Stimulated activated CD4-positive, alpha-beta T cell treated with anti-CD3 and anti-CD28 coated beads, Interleukin-15, amount 100 ng/mL, for 1 hour (primary cell): ENCODE results near the gene DDIT4.
A peak's percentile ranks its signal among the peaks of the same experiment; 100 is the strongest.
"Not testable (repeated sequence)": the region's sequence is repeated elsewhere in the genome, so short reads cannot be mapped to it uniquely, and the experiment has no call there.

ENCODE experiments used
- DNase-seq, 2 donors: peaks; one replicate each; pipeline ENCODE4 v3.0.0-alpha.2; 2020; ENCODE audit warnings: low read depth in 1 of 2, low spot score in 1 of 2

The DDIT4 gene

DNA sequence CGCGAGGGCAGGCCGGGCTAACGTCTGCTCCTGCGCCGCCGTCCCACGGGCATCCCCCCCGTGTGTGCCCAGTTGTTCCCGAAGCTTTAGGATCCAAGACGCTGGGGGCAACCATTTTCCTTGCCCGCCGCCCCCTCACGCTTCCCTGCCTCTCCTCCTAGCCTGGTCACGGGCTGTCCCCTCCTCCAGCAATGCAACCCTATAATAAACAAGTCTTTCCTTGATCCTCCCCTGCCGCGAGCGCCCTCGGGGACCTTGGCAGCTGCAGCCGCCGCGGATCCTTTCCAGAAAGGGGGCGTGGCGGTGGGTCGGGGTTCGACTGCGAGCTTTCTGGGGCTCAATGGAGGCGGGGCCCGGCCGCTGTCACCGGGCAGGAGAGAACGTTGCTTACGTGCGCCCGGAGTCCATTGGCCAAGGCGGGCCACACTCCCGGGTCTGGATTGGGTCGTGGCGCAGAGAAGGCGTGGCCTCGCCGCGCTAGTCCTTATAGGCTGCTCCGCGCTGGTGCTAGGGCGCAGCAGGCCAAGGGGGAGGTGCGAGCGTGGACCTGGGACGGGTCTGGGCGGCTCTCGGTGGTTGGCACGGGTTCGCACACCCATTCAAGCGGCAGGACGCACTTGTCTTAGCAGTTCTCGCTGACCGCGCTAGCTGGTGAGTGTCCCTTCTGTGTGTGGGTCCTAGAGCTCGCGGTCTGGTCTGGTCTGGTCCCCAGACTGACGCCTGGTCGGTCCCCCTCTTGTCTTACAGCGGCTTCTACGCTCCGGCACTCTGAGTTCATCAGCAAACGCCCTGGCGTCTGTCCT is at the start of gene DDIT4:
DDIT4 (plus strand) TSS at position 515 of the 803 bp plus-strand sequence. CDS start 293 bp downstream, outside the sequence.
- peak; percentile 94 to 95 for DNase-seq

- DNase-seq = not testable (repeated sequence)
Observed at GRCh38 chr10:72224191-72224590, 49.5 kb upstream of the DDIT4 start.

GRCh38 chr10:72226418-72227027 is 47.2 kb upstream of the DDIT4 start:
- no peak for DNase-seq

GRCh38 chr10:72227826-72228225 is 45.9 kb upstream of the DDIT4 start:
- DNase-seq = no peak

DNA sequence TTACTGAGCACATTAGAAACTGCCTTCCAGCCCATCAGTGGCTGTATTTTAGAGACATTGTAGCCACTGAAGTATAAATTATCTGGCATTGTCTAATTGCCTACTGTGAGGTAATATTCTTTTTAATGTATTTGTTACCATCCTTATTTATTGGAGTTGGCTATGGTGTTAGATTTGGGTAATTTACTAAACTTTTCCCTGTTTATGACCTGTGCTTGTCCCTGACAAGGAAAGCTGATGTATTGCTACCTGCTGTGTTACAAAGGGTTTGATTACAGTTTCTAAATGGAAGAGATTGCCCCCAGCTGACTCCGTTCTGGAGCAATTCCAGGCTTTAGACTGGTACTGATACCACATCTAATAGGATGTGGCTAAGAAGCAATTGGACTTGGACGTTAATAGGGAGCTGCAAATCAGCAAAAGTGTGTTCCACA is 45.4 kb upstream of the DDIT4 start:
- no peak for DNase-seq

- DNase-seq = no peak
Observed at GRCh38 chr10:72229261-72230251, 44.2 kb upstream of the DDIT4 start.

DNA sequence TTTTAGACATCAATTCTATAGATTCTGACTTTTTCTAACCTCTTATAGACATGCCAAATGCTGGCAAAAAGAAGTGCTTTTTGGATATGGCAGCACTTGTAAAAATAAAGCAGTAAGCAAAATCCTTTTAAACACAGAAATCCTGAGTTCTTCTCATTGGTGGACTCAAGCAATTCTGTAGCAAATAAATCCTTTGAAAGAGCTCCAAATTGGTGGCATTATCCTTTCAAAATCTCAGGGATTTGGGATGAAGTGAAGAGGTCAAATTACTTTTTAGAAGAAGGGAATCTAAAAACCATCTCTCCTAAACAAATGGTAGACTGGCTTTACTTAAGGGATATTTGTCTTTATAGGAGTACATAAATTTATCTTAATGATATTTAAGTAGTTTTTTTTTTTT is 40.1 kb upstream of the DDIT4 start:
- no peak for DNase-seq

DNA sequence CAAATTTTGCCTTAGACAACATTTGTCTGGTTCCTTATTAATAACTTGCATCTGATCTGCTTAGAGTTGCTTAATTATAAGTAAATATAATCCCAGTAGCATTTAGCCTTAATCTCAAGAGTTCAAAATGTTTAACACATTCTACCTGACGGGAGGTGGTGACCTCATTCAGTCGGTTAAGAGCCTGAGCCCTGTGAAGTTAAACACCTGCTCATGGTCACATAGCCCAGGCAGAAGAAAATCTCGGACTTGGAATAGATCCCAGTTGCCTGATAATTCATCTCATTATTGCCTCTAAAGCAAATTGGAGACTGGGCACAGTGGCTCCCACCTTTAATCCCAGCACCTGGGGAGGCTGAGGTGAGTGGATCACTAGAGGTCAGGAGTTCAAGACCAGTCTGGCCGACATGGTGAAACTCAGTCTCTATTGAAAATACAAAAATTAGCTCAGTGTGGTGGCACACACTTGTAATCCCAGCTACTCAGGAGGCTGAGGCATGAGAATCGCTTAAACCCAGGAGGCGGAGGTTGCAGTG is 39.1 kb upstream of the DDIT4 start:
- no peak for DNase-seq

- DNase-seq = no peak
Observed at GRCh38 chr10:72235544-72236279, 38.0 kb upstream of the DDIT4 start.

DNA sequence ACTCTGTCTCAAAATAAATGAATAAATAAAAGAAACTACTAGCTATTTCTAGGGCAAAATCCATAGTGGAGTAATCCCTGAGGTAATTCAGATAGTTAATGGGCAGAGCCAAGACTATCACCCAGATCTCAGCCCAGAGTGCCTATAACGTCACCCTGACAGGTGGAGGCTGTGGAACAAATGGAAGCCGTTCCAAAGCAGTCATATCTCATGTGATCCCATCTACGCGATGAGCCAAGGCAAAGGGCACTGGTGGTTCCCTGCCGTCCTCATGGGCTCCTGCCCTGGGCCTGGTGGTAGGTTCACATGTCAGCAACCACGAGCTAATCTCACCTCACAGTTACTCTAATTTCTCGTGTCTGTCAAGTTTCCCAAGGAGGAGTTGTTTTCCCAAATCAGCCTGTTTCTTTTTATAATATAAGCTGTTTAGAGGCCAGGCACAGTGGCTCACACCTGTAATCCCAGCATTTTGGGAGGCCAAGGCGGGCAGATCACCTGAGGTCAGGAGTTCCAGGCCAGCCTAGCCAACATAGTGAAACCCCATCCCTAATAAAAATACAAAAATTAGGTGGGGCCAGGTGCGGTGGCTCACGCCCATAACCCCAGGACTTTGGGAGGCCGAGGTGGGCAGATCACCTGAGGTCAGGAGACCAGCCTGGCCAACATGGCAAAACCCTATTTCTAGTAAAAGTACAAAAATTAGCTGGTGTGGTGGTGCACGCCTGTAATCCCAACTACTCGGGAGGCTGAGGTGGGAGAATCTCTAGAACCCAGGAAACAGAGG is 35.1 kb upstream of the DDIT4 start:
- DNase-seq = no peak

GRCh38 chr10:72239409-72239808 is 34.3 kb upstream of the DDIT4 start:
- DNase-seq = no peak

DNA sequence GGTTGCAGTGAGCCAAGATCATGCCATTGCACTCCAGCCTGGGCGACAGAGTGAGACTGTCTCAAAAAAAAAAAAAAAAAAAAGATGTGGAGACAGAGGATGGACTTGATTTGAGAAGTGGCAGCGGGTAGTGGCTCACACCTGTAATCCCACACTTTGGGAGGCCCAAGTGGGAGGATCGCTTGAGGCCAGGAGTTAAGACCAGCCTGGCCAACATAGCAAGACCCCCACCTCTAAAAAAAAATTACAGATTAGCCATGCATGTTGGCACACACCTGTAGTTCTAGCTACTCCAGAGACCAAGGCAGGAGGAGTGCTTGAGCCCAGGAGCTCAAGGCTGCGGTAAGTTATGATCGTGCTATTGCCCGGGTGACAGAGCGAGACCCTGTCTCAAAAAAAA is 33.4 kb upstream of the DDIT4 start:
- DNase-seq = no peak

DNA sequence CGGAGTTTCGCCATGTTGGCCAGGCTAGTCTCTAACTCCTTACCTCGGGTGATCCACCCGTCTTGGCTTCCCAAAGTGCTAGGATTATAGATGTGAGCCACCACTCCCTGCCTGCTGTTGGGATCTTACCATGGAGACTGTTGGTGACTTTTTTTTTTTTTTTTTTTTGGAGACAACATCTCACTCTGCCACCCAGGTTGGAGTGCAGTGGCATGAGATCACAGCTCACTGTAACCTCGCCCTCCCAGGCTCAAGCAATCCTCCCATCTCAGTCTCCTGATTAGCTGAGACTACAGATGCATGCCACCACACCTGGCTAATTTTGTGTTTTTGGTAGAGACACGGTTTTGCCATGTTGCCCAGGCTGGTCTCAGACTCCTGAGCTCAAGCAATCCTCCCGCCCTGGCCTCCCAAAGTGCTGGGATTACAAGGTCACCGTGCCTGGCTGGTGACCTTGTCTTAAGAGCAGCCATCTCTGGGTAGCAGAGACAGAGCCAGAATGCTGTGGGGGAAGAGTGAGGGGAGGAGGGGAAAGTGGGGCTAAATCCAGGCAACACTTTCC is 32.0 kb upstream of the DDIT4 start:
- no peak for DNase-seq

DNA sequence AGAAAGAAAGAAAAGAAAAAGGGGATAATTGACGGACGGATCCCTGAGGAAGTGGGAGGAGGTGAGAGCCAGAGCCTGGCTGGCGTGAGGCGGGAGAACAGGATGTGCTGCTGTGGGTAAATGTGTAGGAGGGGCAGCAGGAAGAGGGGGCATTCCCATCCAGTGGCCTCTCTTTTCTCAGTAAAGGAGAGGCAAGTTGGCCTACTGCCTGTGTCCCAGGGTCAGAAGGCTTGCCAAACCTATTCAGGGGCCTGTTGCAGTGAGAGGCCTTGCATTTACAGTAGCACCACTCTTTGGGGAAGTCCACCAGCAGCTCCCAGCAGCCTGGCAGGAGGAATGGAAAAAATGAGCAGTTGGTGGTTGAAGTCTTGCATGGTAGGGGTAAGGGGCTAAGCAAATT is 31.0 kb upstream of the DDIT4 start:
- no peak for DNase-seq

- no peak for DNase-seq
Observed at GRCh38 chr10:72243822-72244437, 29.8 kb upstream of the DDIT4 start.

GRCh38 chr10:72244573-72245038 is 29.1 kb upstream of the DDIT4 start:
- DNase-seq = no peak

DNA sequence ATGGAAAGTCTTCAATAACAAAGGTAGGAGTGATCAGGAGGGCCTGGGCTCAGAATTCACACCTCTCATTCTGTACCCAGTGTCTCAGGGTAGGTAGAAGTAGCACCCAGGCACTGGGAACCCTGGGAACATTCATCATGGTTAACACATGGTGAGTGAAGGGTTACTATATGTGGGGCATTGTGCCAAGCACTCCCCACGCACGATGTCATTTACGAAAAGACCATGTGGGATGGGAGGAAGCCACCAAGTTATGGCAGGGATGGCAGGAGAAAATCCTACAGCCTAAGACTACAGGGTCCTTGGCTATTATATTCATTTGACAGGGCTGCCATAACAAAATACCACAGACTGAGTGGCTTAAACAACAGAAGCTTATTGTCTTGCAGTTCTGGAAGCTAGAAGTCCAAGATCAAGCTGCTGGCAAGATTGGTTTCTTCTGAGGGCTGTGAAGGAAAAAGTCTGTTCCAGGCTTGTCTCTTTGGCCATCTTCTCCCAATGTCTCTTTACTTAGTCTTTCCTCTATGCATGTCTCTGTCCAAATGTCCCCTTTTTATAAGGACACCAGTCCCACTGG is 27.7 kb upstream of the DDIT4 start:
- DNase-seq = no peak

DNA sequence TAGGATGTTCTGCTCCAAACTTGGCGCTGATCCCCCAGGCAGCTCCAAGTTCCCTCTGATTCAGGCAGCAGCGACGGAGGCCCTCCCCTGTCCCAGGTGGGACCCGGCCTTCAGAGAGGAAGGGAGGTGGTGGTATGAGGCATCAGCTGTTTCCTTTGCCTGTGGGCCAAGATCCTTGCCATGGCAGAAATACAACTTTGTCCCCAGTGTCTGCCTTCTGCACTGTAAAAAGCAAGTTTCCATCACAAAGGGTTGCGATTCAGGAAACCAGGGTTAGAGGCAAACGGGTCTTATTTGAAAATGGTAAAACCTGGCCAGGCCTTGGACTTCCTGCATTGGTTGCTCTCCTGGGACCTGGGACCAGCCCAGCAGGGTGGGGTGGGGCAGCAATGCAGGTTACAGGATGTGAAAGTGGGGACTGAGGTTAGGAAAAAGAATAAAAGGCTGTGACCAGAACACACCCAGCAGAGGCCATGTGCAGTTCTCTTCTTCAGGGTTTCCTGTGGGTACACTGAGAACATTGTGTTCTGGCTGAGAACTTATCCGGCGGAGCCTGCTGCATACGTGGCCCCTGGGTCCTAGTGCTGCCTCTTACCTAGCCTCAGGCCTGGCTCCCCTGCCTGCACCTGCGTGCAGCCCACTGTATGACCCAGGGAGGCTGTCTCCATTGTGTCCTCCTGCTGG is 25.1 kb upstream of the DDIT4 start:
- peak; percentile 27 to 31 for DNase-seq
